Endothelial cell of umbilical vein (primary cell): ENCODE results near the gene CAMTA1.

ENCODE experiments used
- CTCF ChIP-seq, 2 donors: IDR thresholded peaks; 1 replicate in 1 of 2; 2 replicates in 1 of 2; pipeline ENCODE4 v1.5.1; 2011; ENCODE audit warnings: low read length in 2 of 2, mild to moderate bottlenecking in 2 of 2, moderate library complexity in 2 of 2, control low read depth in 1 of 2, inconsistent platforms in 1 of 2, low read depth in 1 of 2; ENCODE audit not compliant: insufficient read depth in 1 of 2; ENCODE audit errors: extremely low read depth in 1 of 2
- POLR2AphosphoS5 ChIP-seq: IDR thresholded peaks from 2 replicates; pipeline ENCODE4 v1.6.1; 2012; ENCODE audit warnings: low read depth, mild to moderate bottlenecking, control low read depth, low read length, moderate library complexity; ENCODE audit not compliant: insufficient read depth

- TF ChIP-seq CTCF (IDR thresholded peaks at IDR 0.05; ENCODE audit: extremely low read depth in 1 of 2, insufficient read depth in 1 of 2, low read depth in 1 of 2, low read length in 2 of 2) (no peak), POLR2AphosphoS5 (no peak)
Measured at GRCh38 chr1:7582460-7582972, 797.3 kb downstream of the CAMTA1 start.
